Endodermal cell (in vitro differentiated cells): ENCODE results near the gene ASPG. TPM values are rescaled to one million over a fixed set of nuclear protein-coding genes. Genes with fewer than 3 reads are reported as not detected.
A peak's percentile ranks its signal among the peaks of the same experiment; 100 is the strongest.

Experiments
- DNase-seq: peaks from one replicate; pipeline ENCODE4 v3.0.0-alpha.2; 2017
- H3K27ac ChIP-seq: 2 replicates; pipeline ENCODE4 v1.5.1; 2013; ENCODE audit warnings: mild to moderate bottlenecking, low read depth, low read length, moderate library complexity
- H3K27me3 ChIP-seq: 2 replicates; pipeline ENCODE4 v1.6.1; 2013; ENCODE audit warnings: mild to moderate bottlenecking, low read length, moderate library complexity; ENCODE audit not compliant: insufficient read depth, control insufficient read depth, poor library complexity, severe bottlenecking
- H3K36me3 ChIP-seq: 2 replicates; pipeline ENCODE4 v1.7.0; 2013; ENCODE audit warnings: mild to moderate bottlenecking, low read length, moderate library complexity; ENCODE audit not compliant: control insufficient read depth, insufficient read depth
- H3K4me1 ChIP-seq: one replicate; pipeline ENCODE4 v1.7.0; 2013; ENCODE audit warnings: low read length; ENCODE audit not compliant: control insufficient read depth, insufficient read depth
- H3K4me3 ChIP-seq: 2 replicates; pipeline ENCODE4 v1.5.1; 2013; ENCODE audit warnings: mild to moderate bottlenecking, low read length, moderate library complexity
- H3K9ac ChIP-seq: 2 replicates; pipeline ENCODE4 v1.6.1; 2013; ENCODE audit warnings: mild to moderate bottlenecking, low read length, moderate library complexity; ENCODE audit not compliant: poor library complexity, severe bottlenecking; ENCODE audit errors: extremely low read depth
- H3K9me3 ChIP-seq: 2 replicates; pipeline ENCODE4 v1.6.1; 2013; ENCODE audit warnings: mild to moderate bottlenecking, low read length, moderate library complexity; ENCODE audit not compliant: control insufficient read depth
- H3K27ac Mint-ChIP-seq: 2 replicates; pipeline ENCODE4 v1.8.0; 2020; ENCODE audit warnings: mixed read lengths
- H3K27me3 Mint-ChIP-seq: 2 replicates; pipeline ENCODE4 v1.8.0; 2021; ENCODE audit warnings: mild to moderate bottlenecking, mixed read lengths; ENCODE audit not compliant: insufficient read depth
- H3K36me3 Mint-ChIP-seq: 2 replicates; pipeline ENCODE4 v1.8.0; 2020; ENCODE audit warnings: low read depth, mixed read lengths
- H3K4me1 Mint-ChIP-seq: 2 replicates; pipeline ENCODE4 v1.8.0; 2020; ENCODE audit warnings: mixed read lengths
- H3K4me3 Mint-ChIP-seq: 2 replicates; pipeline ENCODE4 v1.8.0; 2020; ENCODE audit warnings: mild to moderate bottlenecking, moderate library complexity, mixed read lengths
- H3K9me3 Mint-ChIP-seq: 2 replicates; pipeline ENCODE4 v1.8.0; 2020; ENCODE audit warnings: mild to moderate bottlenecking, mixed read lengths
- WGBS, 2 experiments: methylation state at CpG; one replicate each; pipeline versions ENCODE4 v1.1.5 to v1.1.7; 2013; ENCODE audit warnings: missing lambda C conversion rate in 2 of 2, mixed read lengths in 1 of 2; ENCODE audit not compliant: insufficient coverage in 1 of 2, insufficient read length in 1 of 2; 5-methylcytosine and 5-hydroxymethylcytosine counted together
- total RNA-seq, 2 donors: library from RNA; stranded (reverse); fragmentation: NEBNext Ultra II Directional in 1 of 2; extraction: Animal tissue kit (Norgen Biotek cat#: 25700) in 1 of 2; gene quantifications; 2 replicates in 1 of 2; 3 replicates in 1 of 2; pipeline ENCODE4 v1.2.1, GENCODE V29; 2021
- TF ChIP-seq, protein P1 (sequence below): fragments of 200-600 bp; sonication (generic); conservative IDR thresholded peaks from 2 replicates; pipeline ENCODE4 v1.5.0; 2021; ENCODE audit warnings: antibody characterized with exemption, mild to moderate bottlenecking

The ASPG gene
- total RNA-seq, 2 donors from 2014 or later, result 0.71 to 1.4 TPM

DNA sequence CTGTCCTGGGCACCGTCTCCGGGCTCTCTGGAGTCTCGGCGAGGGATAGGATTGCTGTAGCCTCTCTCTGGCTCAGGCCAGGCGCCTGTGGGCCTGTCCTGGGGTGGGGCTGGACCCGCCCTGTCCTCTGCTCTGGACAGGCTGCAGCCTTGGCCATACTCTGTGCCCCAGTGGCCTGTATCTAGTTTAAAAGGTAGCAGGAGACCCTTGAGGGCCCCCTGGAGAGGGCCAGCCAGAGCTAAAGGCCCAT is 54.6 kb downstream of the ASPG start:
- H3K4me3 Mint-ChIP-seq, result peak overlapping the region; percentile 68

DNA sequence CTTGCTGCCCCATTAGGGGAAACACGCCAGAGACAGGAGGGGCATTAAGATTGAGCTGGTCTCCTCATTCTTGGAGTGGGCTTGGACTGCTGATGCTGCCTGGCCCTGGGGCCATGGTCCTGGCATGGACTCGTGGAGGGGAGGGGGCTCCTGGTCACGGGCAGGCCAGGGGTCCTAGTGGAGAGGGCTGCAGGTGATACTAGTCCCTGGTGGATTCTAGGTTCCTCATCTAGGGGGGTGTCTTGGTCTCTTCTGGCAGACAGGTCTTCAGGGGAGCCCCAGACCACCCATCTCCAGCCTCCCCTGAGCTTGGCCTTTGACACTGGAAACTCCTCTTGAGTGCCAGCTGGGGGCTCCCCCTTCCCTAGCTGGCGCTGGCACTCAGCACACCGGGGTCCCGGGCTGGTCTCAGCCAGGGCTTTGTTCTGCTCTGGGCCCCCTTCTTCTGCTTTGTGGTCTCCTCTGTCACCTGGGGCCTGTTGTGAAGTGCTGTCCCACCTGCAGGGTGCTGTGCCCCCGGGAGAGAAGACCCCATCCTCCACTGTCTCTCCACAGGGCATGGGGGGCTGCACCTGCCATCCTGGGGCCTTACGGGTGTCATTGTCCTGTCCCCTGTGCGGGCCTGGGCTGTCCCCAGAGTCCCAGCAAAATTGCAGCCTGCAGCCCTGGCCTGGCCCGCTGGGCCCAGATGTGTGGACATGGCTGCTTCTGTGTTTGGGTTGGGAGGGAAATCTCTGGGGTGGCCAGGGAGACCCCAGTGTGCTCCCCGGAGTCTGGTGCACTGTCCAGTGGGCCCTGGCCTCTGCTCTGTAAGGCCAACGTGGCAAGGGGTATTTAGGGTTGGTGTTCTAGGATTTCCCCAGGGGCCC is 55.2 kb downstream of the ASPG start:
- whole genome bisulfite sequencing, 2 experiments, result 74 to 87% methylated on average over 6 to 12 of the region's 12 CpGs
- Histone ChIP-seq H3K27me3 (peaks cover 16% of the 10 kb centered on the region), H3K36me3 (peaks cover 4% of the 10 kb centered on the region), H3K4me1 (peaks cover 4% of the 10 kb centered on the region), H3K9me3 (no peaks in the 10 kb centered on the region), H3K27ac (no peak overlapping the region), H3K9ac (no peak overlapping the region), H3K4me3 (peak overlapping the region; percentile 89)
- Mint-ChIP-seq H3K4me1 (peaks cover 18% of the 10 kb centered on the region), H3K27ac (no peak overlapping the region), H3K9me3 (no peaks in the 10 kb centered on the region), H3K27me3 (peaks cover 15% of the 10 kb centered on the region), H3K4me3 (peak overlapping the region; percentile 68), H3K36me3 (peaks cover 9% of the 10 kb centered on the region)
- DNase-seq, result peak; percentile 28
- TF ChIP-seq, protein P1, sequence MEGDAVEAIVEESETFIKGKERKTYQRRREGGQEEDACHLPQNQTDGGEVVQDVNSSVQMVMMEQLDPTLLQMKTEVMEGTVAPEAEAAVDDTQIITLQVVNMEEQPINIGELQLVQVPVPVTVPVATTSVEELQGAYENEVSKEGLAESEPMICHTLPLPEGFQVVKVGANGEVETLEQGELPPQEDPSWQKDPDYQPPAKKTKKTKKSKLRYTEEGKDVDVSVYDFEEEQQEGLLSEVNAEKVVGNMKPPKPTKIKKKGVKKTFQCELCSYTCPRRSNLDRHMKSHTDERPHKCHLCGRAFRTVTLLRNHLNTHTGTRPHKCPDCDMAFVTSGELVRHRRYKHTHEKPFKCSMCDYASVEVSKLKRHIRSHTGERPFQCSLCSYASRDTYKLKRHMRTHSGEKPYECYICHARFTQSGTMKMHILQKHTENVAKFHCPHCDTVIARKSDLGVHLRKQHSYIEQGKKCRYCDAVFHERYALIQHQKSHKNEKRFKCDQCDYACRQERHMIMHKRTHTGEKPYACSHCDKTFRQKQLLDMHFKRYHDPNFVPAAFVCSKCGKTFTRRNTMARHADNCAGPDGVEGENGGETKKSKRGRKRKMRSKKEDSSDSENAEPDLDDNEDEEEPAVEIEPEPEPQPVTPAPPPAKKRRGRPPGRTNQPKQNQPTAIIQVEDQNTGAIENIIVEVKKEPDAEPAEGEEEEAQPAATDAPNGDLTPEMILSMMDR, result no peak

More for the DNA sequence above, 54.6 kb downstream of the ASPG start:
- peaks cover 4% of the 10 kb centered on the region for H3K4me1 ChIP-seq
- DNase-seq, result no peak
- H3K9ac ChIP-seq, result no peak overlapping the region
- Mint-ChIP-seq H3K36me3 (peaks cover 7% of the 10 kb centered on the region), H3K4me1 (peaks cover 16% of the 10 kb centered on the region), H3K27ac (no peak overlapping the region), H3K9me3 (no peaks in the 10 kb centered on the region), H3K27me3 (peaks cover 20% of the 10 kb centered on the region)
- peak overlapping the region; percentile 89 for H3K4me3 ChIP-seq
- 53 to 71% methylated on average over 4 to 6 of the region's 6 CpGs for WGBS, 2 experiments
- no peaks in the 10 kb centered on the region for H3K9me3 ChIP-seq
- H3K27ac ChIP-seq, result no peak overlapping the region
- peaks cover 21% of the 10 kb centered on the region for H3K27me3 ChIP-seq
- H3K36me3 ChIP-seq, result peaks cover 4% of the 10 kb centered on the region
- TF ChIP-seq, protein P1, result no peak

DNA sequence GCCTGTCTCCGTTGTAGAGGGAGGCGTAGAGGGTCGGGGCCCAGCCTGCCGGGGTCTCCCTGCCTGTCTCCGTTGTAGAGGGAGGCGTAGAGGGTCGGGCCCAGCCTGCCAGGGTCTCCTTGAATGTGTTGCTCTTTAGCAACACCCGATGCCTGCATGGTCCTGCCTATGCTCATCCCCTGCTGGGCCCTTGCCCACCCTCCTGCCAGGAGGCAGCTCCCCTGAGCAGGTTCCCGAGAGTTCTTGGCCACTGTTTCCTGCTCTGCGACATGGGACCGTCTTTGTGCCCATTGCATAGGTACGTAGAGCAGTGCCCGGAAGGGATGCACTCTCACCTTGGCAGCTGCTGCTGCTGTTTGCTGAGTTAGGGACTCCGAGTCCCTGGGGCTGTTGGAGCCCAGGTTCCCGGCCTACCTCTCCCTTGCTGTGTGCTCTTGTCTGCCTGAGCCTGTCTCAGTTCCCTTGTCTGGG is 56.2 kb downstream of the ASPG start:
- H3K27me3 Mint-ChIP-seq, result peaks cover 8% of the 10 kb centered on the region
- no peak overlapping the region for H3K4me3 Mint-ChIP-seq
- no peaks in the 10 kb centered on the region for H3K9me3 Mint-ChIP-seq
- Histone ChIP-seq H3K36me3 (peaks cover 4% of the 10 kb centered on the region), H3K4me3 (no peak overlapping the region), H3K27me3 (peaks cover 8% of the 10 kb centered on the region), H3K9ac (no peak overlapping the region), H3K9me3 (no peaks in the 10 kb centered on the region), H3K4me1 (peaks cover 4% of the 10 kb centered on the region), H3K27ac (no peak overlapping the region)
- TF ChIP-seq, protein P1, result no peak
- H3K4me1 Mint-ChIP-seq, result peaks cover 21% of the 10 kb centered on the region
- peaks cover 9% of the 10 kb centered on the region for H3K36me3 Mint-ChIP-seq
- no peak overlapping the region for H3K27ac Mint-ChIP-seq
- 93 to 94% methylated on average over 11 to 15 of the region's 15 CpGs for WGBS, 2 experiments
- peak; percentile 25 for DNase-seq
